ENCODE data around the gene FARP1.

Gene FARP1

GRCh38 chr13:98222081-98222554 is 79.2 kb downstream of the FARP1 start:
- no peak overlapping the region for H3K4me3 ChIP-seq (ENCODE audit: low read depth, low read length)
- POLR2A ChIA-PET: no interaction called here
- TF ChIP-seq, protein P1, sequence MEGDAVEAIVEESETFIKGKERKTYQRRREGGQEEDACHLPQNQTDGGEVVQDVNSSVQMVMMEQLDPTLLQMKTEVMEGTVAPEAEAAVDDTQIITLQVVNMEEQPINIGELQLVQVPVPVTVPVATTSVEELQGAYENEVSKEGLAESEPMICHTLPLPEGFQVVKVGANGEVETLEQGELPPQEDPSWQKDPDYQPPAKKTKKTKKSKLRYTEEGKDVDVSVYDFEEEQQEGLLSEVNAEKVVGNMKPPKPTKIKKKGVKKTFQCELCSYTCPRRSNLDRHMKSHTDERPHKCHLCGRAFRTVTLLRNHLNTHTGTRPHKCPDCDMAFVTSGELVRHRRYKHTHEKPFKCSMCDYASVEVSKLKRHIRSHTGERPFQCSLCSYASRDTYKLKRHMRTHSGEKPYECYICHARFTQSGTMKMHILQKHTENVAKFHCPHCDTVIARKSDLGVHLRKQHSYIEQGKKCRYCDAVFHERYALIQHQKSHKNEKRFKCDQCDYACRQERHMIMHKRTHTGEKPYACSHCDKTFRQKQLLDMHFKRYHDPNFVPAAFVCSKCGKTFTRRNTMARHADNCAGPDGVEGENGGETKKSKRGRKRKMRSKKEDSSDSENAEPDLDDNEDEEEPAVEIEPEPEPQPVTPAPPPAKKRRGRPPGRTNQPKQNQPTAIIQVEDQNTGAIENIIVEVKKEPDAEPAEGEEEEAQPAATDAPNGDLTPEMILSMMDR (IDR thresholded peaks at IDR 0.05; ENCODE audit: insufficient read depth, low read length, missing control alignments): no peak
- no peak for DNase-seq (ENCODE audit: low read depth, low spot score)
- CTCF ChIA-PET: no interaction called here

DNA sequence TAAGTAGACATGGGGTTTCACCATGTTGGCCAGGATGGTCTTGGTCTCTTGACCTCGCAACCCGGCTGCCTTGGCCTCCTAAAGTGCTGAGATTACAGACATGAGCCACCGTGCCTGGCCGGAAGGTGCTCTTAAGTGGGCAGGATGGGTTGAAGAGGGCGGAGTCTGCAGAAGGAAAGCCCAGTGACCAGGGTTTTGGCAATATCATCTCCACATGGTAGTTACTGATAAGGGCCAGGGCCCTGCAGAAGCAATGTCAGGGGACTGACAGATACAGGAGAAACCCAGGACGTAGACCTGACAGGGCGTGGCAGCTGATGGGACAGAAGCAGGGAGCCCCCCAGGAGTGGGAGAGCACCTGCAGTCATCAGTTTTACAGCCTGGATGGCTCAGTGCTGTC is 79.9 kb downstream of the FARP1 start:
- POLR2A ChIA-PET: no interaction called here
- CTCF ChIA-PET: no interaction called here
- no peak overlapping the region for H3K4me3 ChIP-seq (ENCODE audit: low read depth, low read length)
- TF ChIP-seq, protein P1 (IDR thresholded peaks at IDR 0.05; ENCODE audit: insufficient read depth, low read length, missing control alignments): no peak
- DNase-seq (ENCODE audit: low read depth, low spot score): no peak

DNA sequence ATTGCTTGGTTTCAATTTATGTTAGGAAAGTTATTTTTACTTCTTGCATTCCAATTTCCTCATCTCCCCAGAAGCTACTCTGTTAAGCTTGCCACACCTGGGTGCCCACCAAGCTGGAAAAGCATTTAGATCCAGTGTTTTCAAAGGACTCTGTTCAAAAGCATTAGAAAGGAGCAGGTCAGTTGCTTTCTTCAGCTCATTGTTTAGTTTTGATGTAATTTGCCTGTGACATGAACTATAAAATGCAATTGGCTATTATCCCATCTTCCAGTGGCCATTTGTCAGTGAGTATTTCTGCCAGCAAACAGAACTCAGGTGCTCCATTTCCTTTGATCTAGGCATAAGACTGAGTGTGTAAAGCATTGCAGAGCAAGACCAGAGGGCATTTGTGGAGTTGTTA is 80.8 kb downstream of the FARP1 start:
- no peak overlapping the region for H3K4me3 ChIP-seq (ENCODE audit: low read depth, low read length)
- ChIA-PET CTCF (no interaction called here), POLR2A (no interaction called here)
- TF ChIP-seq, protein P1 (IDR thresholded peaks at IDR 0.05; ENCODE audit: insufficient read depth, low read length, missing control alignments): no peak
- DNase-seq (ENCODE audit: low read depth, low spot score): no peak

- ChIA-PET POLR2A (interaction anchor here (0.7 kb wide), 1 partner anchor 186 kb away, joined by 3 read pairs; no protein-coding TSS in a partner anchor), CTCF (no interaction called here)
- no peak overlapping the region for H3K4me3 ChIP-seq (ENCODE audit: low read depth, low read length)
- TF ChIP-seq, protein P1 (IDR thresholded peaks at IDR 0.05; ENCODE audit: insufficient read depth, low read length, missing control alignments): no peak
- DNase-seq (ENCODE audit: low read depth, low spot score): no peak
These were observed 81.7 kb downstream of the FARP1 start for GRCh38 chr13:98224557-98224956.

DNA sequence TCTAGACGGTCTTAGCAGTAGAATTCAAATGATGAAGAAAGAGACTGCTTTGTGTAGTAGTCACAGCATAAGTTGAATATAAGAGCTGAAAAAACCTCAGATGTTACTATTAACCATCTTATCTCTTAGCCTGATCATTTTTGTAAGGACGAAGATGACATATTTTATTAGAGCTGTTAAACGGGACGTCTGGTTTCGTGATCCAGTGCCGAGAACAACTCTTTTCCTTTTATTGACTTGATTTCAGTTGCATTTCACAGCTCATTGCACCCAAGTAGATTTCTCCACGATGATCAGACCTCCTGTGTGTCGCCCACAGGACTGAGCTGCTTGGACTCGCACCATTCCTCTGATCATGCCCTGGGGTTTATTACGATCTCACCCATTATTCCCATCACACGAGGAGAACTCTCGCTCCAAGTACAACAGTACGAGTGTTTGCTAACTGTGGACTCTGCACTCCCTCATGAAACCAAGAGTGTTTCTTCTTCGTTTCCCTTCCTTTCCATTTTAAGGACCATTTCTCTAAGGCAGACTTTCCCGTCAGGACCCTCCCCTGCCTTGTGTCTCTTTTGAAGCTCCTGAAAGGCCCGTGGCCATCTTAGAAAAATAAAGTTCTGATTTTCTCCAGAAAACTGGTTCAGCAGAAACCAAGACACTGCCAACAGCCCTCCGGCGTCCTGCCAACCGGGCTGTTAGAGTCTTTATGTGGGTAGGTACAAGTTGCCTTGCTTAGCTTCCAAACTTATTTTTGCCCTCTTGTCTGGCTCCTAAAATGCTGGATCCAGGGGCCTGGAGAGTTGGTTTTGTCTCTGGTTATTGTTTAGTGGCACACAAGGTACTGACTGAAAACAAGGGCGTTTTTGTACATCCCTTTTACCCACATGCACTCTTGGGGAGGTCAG is 82.4 kb downstream of the FARP1 start:
- TF ChIP-seq, protein P1 (IDR thresholded peaks at IDR 0.05; ENCODE audit: insufficient read depth, low read length, missing control alignments): no peak
- DNase-seq (ENCODE audit: low read depth, low spot score): no peak
- CTCF ChIA-PET: no interaction called here
- no peak overlapping the region for H3K4me3 ChIP-seq (ENCODE audit: low read depth, low read length)
- POLR2A ChIA-PET: interaction anchor here (0.7 kb wide), 1 partner anchor 186 kb away, joined by 3 read pairs; no protein-coding TSS in a partner anchor

DNA sequence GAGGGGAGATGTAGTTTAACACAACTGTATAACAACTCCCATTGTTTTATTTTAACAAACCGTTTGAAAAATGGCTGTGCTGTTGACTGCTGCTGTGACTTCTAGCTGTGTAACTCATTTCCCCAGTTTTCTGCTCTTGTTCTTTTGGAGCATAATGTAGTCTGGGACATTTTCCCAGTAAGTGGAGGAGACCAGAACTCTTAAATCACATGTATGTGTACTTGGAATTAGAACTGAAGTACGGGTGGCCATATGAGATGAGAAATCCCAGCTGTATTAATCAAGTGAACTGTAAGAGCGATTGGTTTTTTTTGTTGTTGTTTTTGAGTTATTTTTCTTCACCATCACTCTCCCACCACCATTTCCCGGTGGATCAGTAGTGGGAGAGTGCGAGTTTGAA is 83.6 kb downstream of the FARP1 start:
- ChIA-PET CTCF (interaction anchor here (1.3 kb wide), 1 partner anchor 11 kb away, joined by 4 read pairs; no protein-coding TSS in a partner anchor), POLR2A (no interaction called here)
- H3K4me3 ChIP-seq (ENCODE audit: low read depth, low read length): no peak overlapping the region
- TF ChIP-seq, protein P1 (IDR thresholded peaks at IDR 0.05; ENCODE audit: insufficient read depth, low read length, missing control alignments): no peak
- no peak for DNase-seq (ENCODE audit: low read depth, low spot score)

Measured in AG04449 (cell line).